HT-29 (cell line): ENCODE measurements around the gene PPID. TPM values are rescaled to one million over a fixed set of nuclear protein-coding genes. Genes with fewer than 3 reads are reported as not detected.
A peak's percentile ranks its signal among the peaks of the same experiment; 100 is the strongest.
"Not testable (repeated sequence)": the region's sequence is repeated elsewhere in the genome, so short reads cannot be mapped to it uniquely, and the experiment has no call there.

Experiments
- DNase-seq: peaks from one replicate; pipeline ENCODE4 v3.0.0-alpha.2; 2015; ENCODE audit warnings: low spot score
- total RNA-seq: library from RNA; depleted of rRNA; stranded (reverse); fragments of >200 nt; shearing (Covaris generic); gene quantifications from 2 replicates; pipeline ENCODE4 v1.2.3, GENCODE V29; 2014; rRNA removed

PPID gene
- total RNA-seq, result 10.5 and 10.6 TPM in 2 replicates

- DNase-seq, result peak; percentile 86
Observed at GRCh38 chr4:158722917-158723793, at the start of gene PPID. TSS of gene PPID (minus strand) at chr4:158723396. CDS start at chr4:158723288, 108 bp downstream.

GRCh38 chr4:158771776-158772175 is 48.6 kb upstream of the PPID start:
- DNase-seq, result peak; percentile 38

- DNase-seq, result peak; percentile 11
Observed at GRCh38 chr4:158770671-158771070, 47.5 kb upstream of the PPID start.

- DNase-seq, result peak; percentile 25
Observed at GRCh38 chr4:158769175-158769921, 46.2 kb upstream of the PPID start.

- peak; percentile 61 for DNase-seq
Observed at GRCh38 chr4:158768555-158769174, 45.5 kb upstream of the PPID start, which contains the start of gene FNIP2. TSS of gene FNIP2 (plus strand) at chr4:158769026. CDS start at chr4:158769213, 187 bp downstream.

- DNase-seq, result no peak
Observed at GRCh38 chr4:158767451-158767850, 44.3 kb upstream of the PPID start.

GRCh38 chr4:158766434-158767044 is 43.3 kb upstream of the PPID start:
- no peak for DNase-seq

- no peak for DNase-seq
Observed at GRCh38 chr4:158763462-158763861, 40.3 kb upstream of the PPID start.

GRCh38 chr4:158762553-158762952 is 39.4 kb upstream of the PPID start:
- no peak for DNase-seq

- no peak for DNase-seq
Observed at GRCh38 chr4:158760866-158761265, 37.7 kb upstream of the PPID start.

- DNase-seq, result not testable (repeated sequence)
Observed at GRCh38 chr4:158759539-158759938, 36.3 kb upstream of the PPID start.

GRCh38 chr4:158758703-158759102 is 35.5 kb upstream of the PPID start:
- no peak for DNase-seq

GRCh38 chr4:158758142-158758541 is 34.9 kb upstream of the PPID start:
- DNase-seq, result no peak

- DNase-seq, result no peak
Observed at GRCh38 chr4:158756588-158756987, 33.4 kb upstream of the PPID start.

- not testable (repeated sequence) for DNase-seq
Observed at GRCh38 chr4:158755819-158756218, 32.6 kb upstream of the PPID start.

- DNase-seq, result no peak
Observed at GRCh38 chr4:158754385-158755180, 31.4 kb upstream of the PPID start.

- DNase-seq, result no peak
Observed at GRCh38 chr4:158750379-158750778, 27.2 kb upstream of the PPID start.

GRCh38 chr4:158746537-158746936 is 23.3 kb upstream of the PPID start:
- not testable (repeated sequence) for DNase-seq

- DNase-seq, result no peak
Observed at GRCh38 chr4:158741326-158742021, 18.3 kb upstream of the PPID start.

GRCh38 chr4:158739600-158739999 is 16.4 kb upstream of the PPID start:
- no peak for DNase-seq
